ENCODE results near the gene SELENBP1. TPM values are rescaled to one million over a fixed set of nuclear protein-coding genes. Genes with fewer than 3 reads are reported as not detected.

SELENBP1 gene
- polyA plus RNA-seq, 1 donor from 2014 or later: not detected

DNA sequence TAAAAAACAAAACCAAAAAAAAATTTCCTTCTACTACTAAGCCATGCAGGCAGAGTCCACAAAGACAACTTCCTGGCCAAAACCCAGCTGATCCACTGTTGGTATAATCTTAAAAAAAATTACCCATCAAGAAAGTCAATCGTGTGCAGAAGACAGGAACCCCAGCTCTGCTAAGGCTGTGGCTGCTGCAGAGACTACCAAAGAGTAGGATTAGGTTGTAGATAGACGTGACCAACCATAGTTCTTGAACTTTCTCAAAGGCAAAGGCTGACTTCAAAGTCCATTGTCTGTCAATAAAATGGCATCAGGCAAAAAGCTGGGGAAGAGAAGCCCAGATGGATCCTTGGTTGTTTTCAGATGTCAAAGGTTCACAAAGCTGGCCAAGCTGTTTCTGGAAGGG, 30.3 kb upstream of the SELENBP1 start:
- Histone ChIP-seq H3K9ac (ENCODE audit: low read length) (no peak overlapping the region), H3K9me3 (ENCODE audit: low read length) (no peaks in the 10 kb centered on the region), H3K79me2 (replicated peaks; ENCODE audit: insufficient read depth, low read length) (peaks cover 17% of the 10 kb centered on the region), H2AFZ (ENCODE audit: low read depth, low read length) (no peak overlapping the region), H3F3A (ENCODE audit: insufficient read depth, low read length, poor library complexity, severe bottlenecking) (peaks cover 10% of the 10 kb centered on the region), H3K36me3 (ENCODE audit: insufficient read depth, low read length) (no peaks in the 10 kb centered on the region), H3K27ac (ENCODE audit: low read length) (no peak overlapping the region), H3K9me2 (ENCODE audit: insufficient read depth, low read length) (no peaks in the 10 kb centered on the region), H4K20me1 (ENCODE audit: insufficient read depth) (no peaks in the 10 kb centered on the region), H3K4me2 (ENCODE audit: low read length) (no peak overlapping the region), H3K4me3 (ENCODE audit: low read length) (no peak overlapping the region), H3K27me3 (ENCODE audit: insufficient read depth, low read depth, low read length) (no peaks in the 10 kb centered on the region)
- TF ChIP-seq POLR2AphosphoS5 (IDR thresholded peaks at IDR 0.05) (no peak), EZH2 (IDR thresholded peaks at IDR 0.05; ENCODE audit: borderline replicate concordance, insufficient read depth, low read length, poor library complexity, severe bottlenecking) (no peak), MXI1 (conservative IDR thresholded peaks at IDR 0.05; ENCODE audit: poor library complexity, severe bottlenecking) (no peak), RAD21 (conservative IDR thresholded peaks at IDR 0.05) (no peak), TAF1 (IDR thresholded peaks at IDR 0.05; ENCODE audit: low read depth) (no peak), SMC3 (conservative IDR thresholded peaks at IDR 0.05; ENCODE audit: poor library complexity) (no peak), EP300 (conservative IDR thresholded peaks at IDR 0.05; ENCODE audit: poor library complexity, severe bottlenecking) (no peak)
- TF ChIP-seq, protein P1, sequence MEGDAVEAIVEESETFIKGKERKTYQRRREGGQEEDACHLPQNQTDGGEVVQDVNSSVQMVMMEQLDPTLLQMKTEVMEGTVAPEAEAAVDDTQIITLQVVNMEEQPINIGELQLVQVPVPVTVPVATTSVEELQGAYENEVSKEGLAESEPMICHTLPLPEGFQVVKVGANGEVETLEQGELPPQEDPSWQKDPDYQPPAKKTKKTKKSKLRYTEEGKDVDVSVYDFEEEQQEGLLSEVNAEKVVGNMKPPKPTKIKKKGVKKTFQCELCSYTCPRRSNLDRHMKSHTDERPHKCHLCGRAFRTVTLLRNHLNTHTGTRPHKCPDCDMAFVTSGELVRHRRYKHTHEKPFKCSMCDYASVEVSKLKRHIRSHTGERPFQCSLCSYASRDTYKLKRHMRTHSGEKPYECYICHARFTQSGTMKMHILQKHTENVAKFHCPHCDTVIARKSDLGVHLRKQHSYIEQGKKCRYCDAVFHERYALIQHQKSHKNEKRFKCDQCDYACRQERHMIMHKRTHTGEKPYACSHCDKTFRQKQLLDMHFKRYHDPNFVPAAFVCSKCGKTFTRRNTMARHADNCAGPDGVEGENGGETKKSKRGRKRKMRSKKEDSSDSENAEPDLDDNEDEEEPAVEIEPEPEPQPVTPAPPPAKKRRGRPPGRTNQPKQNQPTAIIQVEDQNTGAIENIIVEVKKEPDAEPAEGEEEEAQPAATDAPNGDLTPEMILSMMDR (IDR thresholded peaks at IDR 0.05; ENCODE audit: poor library complexity, severe bottlenecking): no peak
- TF ChIP-seq, protein P2, sequence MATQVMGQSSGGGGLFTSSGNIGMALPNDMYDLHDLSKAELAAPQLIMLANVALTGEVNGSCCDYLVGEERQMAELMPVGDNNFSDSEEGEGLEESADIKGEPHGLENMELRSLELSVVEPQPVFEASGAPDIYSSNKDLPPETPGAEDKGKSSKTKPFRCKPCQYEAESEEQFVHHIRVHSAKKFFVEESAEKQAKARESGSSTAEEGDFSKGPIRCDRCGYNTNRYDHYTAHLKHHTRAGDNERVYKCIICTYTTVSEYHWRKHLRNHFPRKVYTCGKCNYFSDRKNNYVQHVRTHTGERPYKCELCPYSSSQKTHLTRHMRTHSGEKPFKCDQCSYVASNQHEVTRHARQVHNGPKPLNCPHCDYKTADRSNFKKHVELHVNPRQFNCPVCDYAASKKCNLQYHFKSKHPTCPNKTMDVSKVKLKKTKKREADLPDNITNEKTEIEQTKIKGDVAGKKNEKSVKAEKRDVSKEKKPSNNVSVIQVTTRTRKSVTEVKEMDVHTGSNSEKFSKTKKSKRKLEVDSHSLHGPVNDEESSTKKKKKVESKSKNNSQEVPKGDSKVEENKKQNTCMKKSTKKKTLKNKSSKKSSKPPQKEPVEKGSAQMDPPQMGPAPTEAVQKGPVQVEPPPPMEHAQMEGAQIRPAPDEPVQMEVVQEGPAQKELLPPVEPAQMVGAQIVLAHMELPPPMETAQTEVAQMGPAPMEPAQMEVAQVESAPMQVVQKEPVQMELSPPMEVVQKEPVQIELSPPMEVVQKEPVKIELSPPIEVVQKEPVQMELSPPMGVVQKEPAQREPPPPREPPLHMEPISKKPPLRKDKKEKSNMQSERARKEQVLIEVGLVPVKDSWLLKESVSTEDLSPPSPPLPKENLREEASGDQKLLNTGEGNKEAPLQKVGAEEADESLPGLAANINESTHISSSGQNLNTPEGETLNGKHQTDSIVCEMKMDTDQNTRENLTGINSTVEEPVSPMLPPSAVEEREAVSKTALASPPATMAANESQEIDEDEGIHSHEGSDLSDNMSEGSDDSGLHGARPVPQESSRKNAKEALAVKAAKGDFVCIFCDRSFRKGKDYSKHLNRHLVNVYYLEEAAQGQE (IDR thresholded peaks at IDR 0.05; ENCODE audit: borderline replicate concordance): no peak

DNA sequence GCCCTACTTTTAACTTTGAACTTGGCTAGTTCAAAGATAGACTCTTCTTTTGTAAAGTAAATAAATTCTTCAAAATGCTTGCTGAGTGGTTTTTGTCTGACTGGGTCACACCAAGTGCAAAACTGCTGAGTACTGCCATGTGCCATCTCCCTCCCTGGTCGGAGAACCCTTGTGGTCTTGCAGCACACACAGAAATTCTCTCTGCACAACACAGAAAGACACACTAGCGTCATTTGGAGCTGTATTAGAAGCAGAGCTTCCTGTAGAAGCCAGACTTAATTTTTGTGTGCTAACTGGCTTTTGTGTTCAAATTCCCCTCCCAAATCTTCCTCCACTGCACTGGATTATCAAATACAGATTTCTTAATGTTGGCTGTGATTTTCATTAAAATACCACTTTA, 29.4 kb upstream of the SELENBP1 start:
- Histone ChIP-seq H3K4me3 (ENCODE audit: low read length) (no peak overlapping the region), H2AFZ (ENCODE audit: low read depth, low read length) (no peak overlapping the region), H3K27me3 (ENCODE audit: insufficient read depth, low read depth, low read length) (no peaks in the 10 kb centered on the region), H3K79me2 (replicated peaks; ENCODE audit: insufficient read depth, low read length) (peaks cover 17% of the 10 kb centered on the region), H3K27ac (ENCODE audit: low read length) (no peak overlapping the region), H3K9me2 (ENCODE audit: insufficient read depth, low read length) (no peaks in the 10 kb centered on the region), H3K4me2 (ENCODE audit: low read length) (no peak overlapping the region), H4K20me1 (ENCODE audit: insufficient read depth) (no peaks in the 10 kb centered on the region), H3F3A (ENCODE audit: insufficient read depth, low read length, poor library complexity, severe bottlenecking) (peaks cover 10% of the 10 kb centered on the region), H3K36me3 (ENCODE audit: insufficient read depth, low read length) (no peaks in the 10 kb centered on the region), H3K9ac (ENCODE audit: low read length) (no peak overlapping the region), H3K9me3 (ENCODE audit: low read length) (no peaks in the 10 kb centered on the region)
- TF ChIP-seq, protein P1 (IDR thresholded peaks at IDR 0.05; ENCODE audit: poor library complexity, severe bottlenecking): no peak
- no peak for TF ChIP-seq RAD21 (conservative IDR thresholded peaks at IDR 0.05)
- TF ChIP-seq, protein P2 (IDR thresholded peaks at IDR 0.05; ENCODE audit: borderline replicate concordance): no peak
- TF ChIP-seq EZH2 (IDR thresholded peaks at IDR 0.05; ENCODE audit: borderline replicate concordance, insufficient read depth, low read length, poor library complexity, severe bottlenecking): no peak
- TF ChIP-seq EP300 (conservative IDR thresholded peaks at IDR 0.05; ENCODE audit: poor library complexity, severe bottlenecking): no peak
- no peak for TF ChIP-seq SMC3 (conservative IDR thresholded peaks at IDR 0.05; ENCODE audit: poor library complexity)
- no peak for TF ChIP-seq POLR2AphosphoS5 (IDR thresholded peaks at IDR 0.05)
- TF ChIP-seq TAF1 (IDR thresholded peaks at IDR 0.05; ENCODE audit: low read depth): no peak
- no peak for TF ChIP-seq MXI1 (conservative IDR thresholded peaks at IDR 0.05; ENCODE audit: poor library complexity, severe bottlenecking)
